ENCODE data around the gene OBI1. TPM values are rescaled to one million over a fixed set of nuclear protein-coding genes. Genes with fewer than 3 reads are reported as not detected.
"Not testable (repeated sequence)": the region's sequence is repeated elsewhere in the genome, so short reads cannot be mapped to it uniquely, and the experiment has no call there.

OBI1 gene
- total RNA-seq, 2 donors from 2014 or later: 16.7 to 28.6 TPM

- no peak for TF ChIP-seq CTCF (conservative IDR thresholded peaks at IDR 0.05)
- Mint-ChIP-seq H3K4me3 (no peak overlapping the region), H3K36me3 (ENCODE audit: low read depth) (peaks cover 10% of the 10 kb centered on the region), H3K27ac (no peak overlapping the region), H3K9me3 (no peaks in the 10 kb centered on the region), H3K27me3 (ENCODE audit: insufficient read depth) (peaks cover 27% of the 10 kb centered on the region), H3K4me1 (peaks cover 12% of the 10 kb centered on the region)
- Histone ChIP-seq H3K36me3 (ENCODE audit: control insufficient read depth, insufficient read depth, low read length) (no peaks in the 10 kb centered on the region), H3K27ac (ENCODE audit: low read depth, low read length) (no peak overlapping the region), H3K4me3 (ENCODE audit: low read length) (no peak overlapping the region), H3K27me3 (ENCODE audit: control insufficient read depth, insufficient read depth, low read length, poor library complexity, severe bottlenecking) (no peaks in the 10 kb centered on the region), H3K4me1 (ENCODE audit: control insufficient read depth, insufficient read depth, low read length) (no peaks in the 10 kb centered on the region), H3K9ac (ENCODE audit: extremely low read depth, low read length, poor library complexity, severe bottlenecking) (no peak overlapping the region), H3K9me3 (ENCODE audit: control insufficient read depth, low read length) (no peaks in the 10 kb centered on the region)
- WGBS, 2 experiments (ENCODE audit: insufficient coverage in 1 of 2, insufficient read length in 1 of 2): 95 to 100% methylated on average over 1 of the region's 1 CpG
- DNase-seq: no peak
These were observed 6.3 kb downstream of the OBI1 start for GRCh38 chr13:78652651-78653050.

GRCh38 chr13:78650717-78651083 lies 8.3 kb downstream of the OBI1 start:
- DNase-seq: no peak
- H3K36me3 Mint-ChIP-seq (ENCODE audit: low read depth): peaks cover 6% of the 10 kb centered on the region
- Histone ChIP-seq H3K4me3 (ENCODE audit: low read length) (no peak overlapping the region), H3K36me3 (ENCODE audit: control insufficient read depth, insufficient read depth, low read length) (no peaks in the 10 kb centered on the region), H3K4me1 (ENCODE audit: control insufficient read depth, insufficient read depth, low read length) (no peaks in the 10 kb centered on the region), H3K27ac (ENCODE audit: low read depth, low read length) (no peak overlapping the region), H3K27me3 (ENCODE audit: control insufficient read depth, insufficient read depth, low read length, poor library complexity, severe bottlenecking) (no peaks in the 10 kb centered on the region), H3K9me3 (ENCODE audit: control insufficient read depth, low read length) (peaks cover 4% of the 10 kb centered on the region), H3K9ac (ENCODE audit: extremely low read depth, low read length, poor library complexity, severe bottlenecking) (no peak overlapping the region)
- H3K4me1 Mint-ChIP-seq: peaks cover 25% of the 10 kb centered on the region
- TF ChIP-seq CTCF (conservative IDR thresholded peaks at IDR 0.05): no peak
- 98% methylated on average over 2 of the region's 2 CpGs; no CpG with 5 or more reads in 1 of the 2 experiments for WGBS, 2 experiments (ENCODE audit: insufficient coverage in 1 of 2, insufficient read length in 1 of 2)
- H3K27me3 Mint-ChIP-seq (ENCODE audit: insufficient read depth): peaks cover 14% of the 10 kb centered on the region
- no peak overlapping the region for H3K27ac Mint-ChIP-seq
- H3K4me3 Mint-ChIP-seq: no peak overlapping the region
- no peaks in the 10 kb centered on the region for H3K9me3 Mint-ChIP-seq

- Mint-ChIP-seq H3K27ac (no peak overlapping the region), H3K4me1 (peaks cover 25% of the 10 kb centered on the region), H3K27me3 (ENCODE audit: insufficient read depth) (peaks cover 9% of the 10 kb centered on the region), H3K36me3 (ENCODE audit: low read depth) (peaks cover 3% of the 10 kb centered on the region), H3K4me3 (no peak overlapping the region), H3K9me3 (no peaks in the 10 kb centered on the region)
- H3K9me3 ChIP-seq (ENCODE audit: control insufficient read depth, low read length): peaks cover 8% of the 10 kb centered on the region
- H3K4me3 ChIP-seq (ENCODE audit: low read length): no peak overlapping the region
- TF ChIP-seq CTCF (conservative IDR thresholded peaks at IDR 0.05): no peak
- H3K9ac ChIP-seq (ENCODE audit: extremely low read depth, low read length, poor library complexity, severe bottlenecking): no peak overlapping the region
- WGBS, 2 experiments (ENCODE audit: insufficient coverage in 1 of 2, insufficient read length in 1 of 2): 91 to 94% methylated on average over 2 to 3 of the region's 3 CpGs
- H3K36me3 ChIP-seq (ENCODE audit: control insufficient read depth, insufficient read depth, low read length): no peaks in the 10 kb centered on the region
- no peak for DNase-seq
- H3K27me3 ChIP-seq (ENCODE audit: control insufficient read depth, insufficient read depth, low read length, poor library complexity, severe bottlenecking): no peaks in the 10 kb centered on the region
- no peak overlapping the region for H3K27ac ChIP-seq (ENCODE audit: low read depth, low read length)
- peaks cover 3% of the 10 kb centered on the region for H3K4me1 ChIP-seq (ENCODE audit: control insufficient read depth, insufficient read depth, low read length)
These were observed 8.8 kb downstream of the OBI1 start for GRCh38 chr13:78649997-78650716.

- H3K9me3 Mint-ChIP-seq; H3K27ac Mint-ChIP-seq; H3K4me3 Mint-ChIP-seq; H3K27me3 Mint-ChIP-seq (ENCODE audit: insufficient read depth); H3K4me1 ChIP-seq (ENCODE audit: control insufficient read depth, insufficient read depth, low read length); H3K4me3 ChIP-seq (ENCODE audit: low read length); H3K27ac ChIP-seq (ENCODE audit: low read depth, low read length); H3K9ac ChIP-seq (ENCODE audit: extremely low read depth, low read length, poor library complexity, severe bottlenecking); H3K9me3 ChIP-seq (ENCODE audit: control insufficient read depth, low read length); H3K27me3 ChIP-seq (ENCODE audit: control insufficient read depth, insufficient read depth, low read length, poor library complexity, severe bottlenecking): not testable (repeated sequence)
- Mint-ChIP-seq H3K4me1 (peaks cover 27% of the 10 kb centered on the region), H3K36me3 (ENCODE audit: low read depth) (peaks cover 16% of the 10 kb centered on the region)
- 83% methylated on average over 5 to 10 of the region's 11 CpGs for WGBS, 2 experiments (ENCODE audit: insufficient coverage in 1 of 2, insufficient read length in 1 of 2)
- H3K36me3 ChIP-seq (ENCODE audit: control insufficient read depth, insufficient read depth, low read length): peaks cover 21% of the 10 kb centered on the region
- DNase-seq: peak; percentile 55
These were observed 11.8 kb downstream of the OBI1 start for GRCh38 chr13:78647109-78647678.

Measured in endodermal cell (in vitro differentiated cells).